DMS153 (cell line): Measurements from ENCODE around the gene RGL4.

Source experiments
- DNase-seq: peaks from one replicate; lab custom pipeline; 2025; lab: John Stamatoyannopoulos, UW

The RGL4 gene

GRCh38 chr22:23678133-23678532, 12.7 kb upstream of the RGL4 start:
- no peak for DNase-seq

- DNase-seq: no peak
Measured at GRCh38 chr22:23681026-23681809, 9.6 kb upstream of the RGL4 start.

GRCh38 chr22:23682077-23682476, 8.7 kb upstream of the RGL4 start:
- DNase-seq: no peak

- DNase-seq: no peak
Measured at GRCh38 chr22:23682827-23683355, 7.9 kb upstream of the RGL4 start.

GRCh38 chr22:23683545-23683944, 7.3 kb upstream of the RGL4 start:
- no peak for DNase-seq

GRCh38 chr22:23684026-23684425, 6.8 kb upstream of the RGL4 start:
- DNase-seq: no peak

GRCh38 chr22:23684561-23685031, 6.2 kb upstream of the RGL4 start:
- DNase-seq: no peak

- DNase-seq: no peak
Measured at GRCh38 chr22:23685205-23685784, 5.5 kb upstream of the RGL4 start.

- DNase-seq: no peak
Measured at GRCh38 chr22:23686416-23687024, 4.3 kb upstream of the RGL4 start.

- no peak for DNase-seq
Measured at GRCh38 chr22:23688121-23688520, 2.7 kb upstream of the RGL4 start.

- DNase-seq: no peak
Measured at GRCh38 chr22:23688571-23688970, 2.2 kb upstream of the RGL4 start.

GRCh38 chr22:23689414-23689813, 1.4 kb upstream of the RGL4 start:
- DNase-seq: no peak

- DNase-seq: no peak
Measured at GRCh38 chr22:23691748-23692423, 1.1 kb downstream of the RGL4 start.

- DNase-seq: no peak
Measured at GRCh38 chr22:23692598-23693291, 1.9 kb downstream of the RGL4 start.

- DNase-seq: no peak
Measured at GRCh38 chr22:23693979-23694680, 3.3 kb downstream of the RGL4 start.

- no peak for DNase-seq
Measured at GRCh38 chr22:23695141-23695540, 4.3 kb downstream of the RGL4 start.

GRCh38 chr22:23695571-23696325, 4.9 kb downstream of the RGL4 start:
- no peak for DNase-seq

- DNase-seq: no peak
Measured at GRCh38 chr22:23696326-23696851, 5.6 kb downstream of the RGL4 start.

GRCh38 chr22:23697031-23697970, 6.5 kb downstream of the RGL4 start:
- no peak for DNase-seq
